ENCODE measurements around the gene MVK. TPM values are rescaled to one million over a fixed set of nuclear protein-coding genes. Genes with fewer than 3 reads are reported as not detected.

Gene MVK
- polyA plus RNA-seq, 2 donors = 52.3 to 82.3 TPM

DNA sequence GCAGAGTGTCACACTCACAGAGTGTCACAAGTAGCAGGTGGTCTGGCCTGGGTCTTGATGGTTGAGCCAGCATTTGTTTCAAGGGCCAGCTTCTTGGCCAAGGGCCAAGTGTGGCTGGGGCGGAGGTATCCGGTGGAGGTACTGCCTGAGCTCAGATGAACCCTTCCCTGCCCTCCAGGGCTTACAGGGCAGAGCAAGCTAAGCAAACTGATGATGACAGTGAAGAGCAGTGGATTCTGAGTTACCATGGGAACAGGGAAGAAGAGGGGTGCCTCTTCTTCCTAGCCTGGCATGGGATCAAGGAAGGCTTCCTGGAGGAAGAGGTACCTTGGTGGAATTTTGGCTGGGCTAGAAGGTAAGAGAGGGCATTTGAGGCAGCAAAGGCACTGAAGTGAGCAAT, 35.7 kb downstream of the MVK start:
- H3K27ac ChIP-seq (ENCODE audit: low read depth in 2 of 2, low read length in 1 of 2) = no peak overlapping the region
- 36 to 51% methylated on average over 2 of the region's 2 CpGs for WGBS, 2 donors
- H3K9me3 ChIP-seq (ENCODE audit: control insufficient read depth in 2 of 2, insufficient read depth in 1 of 2, low read depth in 1 of 2, low read length in 1 of 2) = no peaks in the 10 kb centered on the region
- no peaks in the 10 kb centered on the region for H3K27me3 ChIP-seq (ENCODE audit: control insufficient read depth in 1 of 2, insufficient read depth in 2 of 2, low read length in 2 of 2)
- no peaks in the 10 kb centered on the region for H3K4me1 ChIP-seq (ENCODE audit: control insufficient read depth in 2 of 2, insufficient read depth in 2 of 2, low read length in 1 of 2)
- H3K36me3 ChIP-seq (ENCODE audit: control insufficient read depth in 2 of 2, insufficient read depth in 2 of 2, low read length in 1 of 2) = no peaks in the 10 kb centered on the region
- H3K4me3 ChIP-seq (ENCODE audit: low read depth in 1 of 2, low read length in 2 of 2) = no peak overlapping the region

DNA sequence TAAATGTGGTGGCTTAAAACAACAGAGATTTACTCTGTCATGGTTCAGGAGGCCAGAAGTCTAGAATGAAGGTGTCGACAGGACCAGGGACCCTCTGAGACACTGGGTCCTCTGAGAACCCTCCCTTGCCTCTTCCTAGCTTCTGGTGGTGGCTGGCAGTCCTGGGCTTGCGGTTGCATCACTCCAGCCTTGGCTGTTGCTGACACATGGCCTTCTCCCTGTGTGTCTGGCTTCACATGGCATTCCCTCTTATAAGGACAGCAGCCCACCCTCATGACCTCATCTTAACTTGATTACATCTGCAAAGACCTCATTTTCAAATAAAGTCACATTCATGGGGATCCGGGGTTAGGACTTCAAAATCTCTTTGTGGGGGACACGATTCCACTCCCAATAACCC, 36.9 kb downstream of the MVK start:
- Histone ChIP-seq H3K27ac (ENCODE audit: low read depth in 2 of 2, low read length in 1 of 2) (no peak overlapping the region), H3K9me3 (ENCODE audit: control insufficient read depth in 2 of 2, insufficient read depth in 1 of 2, low read depth in 1 of 2, low read length in 1 of 2) (no peaks in the 10 kb centered on the region), H3K4me1 (ENCODE audit: control insufficient read depth in 2 of 2, insufficient read depth in 2 of 2, low read length in 1 of 2) (no peaks in the 10 kb centered on the region), H3K4me3 (ENCODE audit: low read depth in 1 of 2, low read length in 2 of 2) (no peak overlapping the region), H3K36me3 (ENCODE audit: control insufficient read depth in 2 of 2, insufficient read depth in 2 of 2, low read length in 1 of 2) (no peaks in the 10 kb centered on the region), H3K27me3 (ENCODE audit: control insufficient read depth in 1 of 2, insufficient read depth in 2 of 2, low read length in 2 of 2) (no peaks in the 10 kb centered on the region)
- 84 to 93% methylated on average over 4 of the region's 4 CpGs for WGBS, 2 donors

DNA sequence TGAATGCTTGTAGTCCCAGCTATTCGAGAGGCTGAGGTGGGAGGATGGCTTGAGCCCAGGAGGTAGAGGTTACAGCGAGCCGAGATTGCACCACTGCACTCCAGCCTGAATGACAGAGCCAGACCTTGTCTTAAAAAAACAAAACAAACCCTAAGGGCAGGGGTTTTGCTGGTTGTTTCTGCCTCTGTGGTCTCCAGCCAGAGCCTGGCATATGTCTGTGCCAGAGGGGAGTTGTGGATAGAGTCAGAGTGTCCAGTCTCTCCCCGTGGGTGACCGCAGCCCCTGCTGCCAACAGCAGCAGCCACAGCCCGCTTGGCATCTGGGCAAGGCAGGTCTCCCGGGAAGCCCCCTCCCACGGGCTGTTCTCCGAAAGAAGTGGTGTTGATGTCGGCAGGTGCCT, 37.6 kb downstream of the MVK start:
- no peak overlapping the region for H3K4me3 ChIP-seq (ENCODE audit: low read depth in 1 of 2, low read length in 2 of 2)
- no peaks in the 10 kb centered on the region for H3K36me3 ChIP-seq (ENCODE audit: control insufficient read depth in 2 of 2, insufficient read depth in 2 of 2, low read length in 1 of 2)
- H3K9me3 ChIP-seq (ENCODE audit: control insufficient read depth in 2 of 2, insufficient read depth in 1 of 2, low read depth in 1 of 2, low read length in 1 of 2) = no peaks in the 10 kb centered on the region
- H3K27me3 ChIP-seq (ENCODE audit: control insufficient read depth in 1 of 2, insufficient read depth in 2 of 2, low read length in 2 of 2) = no peaks in the 10 kb centered on the region
- no peaks in the 10 kb centered on the region for H3K4me1 ChIP-seq (ENCODE audit: control insufficient read depth in 2 of 2, insufficient read depth in 2 of 2, low read length in 1 of 2)
- WGBS, 2 donors = 49 to 62% methylated on average over 10 of the region's 10 CpGs
- no peak overlapping the region for H3K27ac ChIP-seq (ENCODE audit: low read depth in 2 of 2, low read length in 1 of 2)

DNA sequence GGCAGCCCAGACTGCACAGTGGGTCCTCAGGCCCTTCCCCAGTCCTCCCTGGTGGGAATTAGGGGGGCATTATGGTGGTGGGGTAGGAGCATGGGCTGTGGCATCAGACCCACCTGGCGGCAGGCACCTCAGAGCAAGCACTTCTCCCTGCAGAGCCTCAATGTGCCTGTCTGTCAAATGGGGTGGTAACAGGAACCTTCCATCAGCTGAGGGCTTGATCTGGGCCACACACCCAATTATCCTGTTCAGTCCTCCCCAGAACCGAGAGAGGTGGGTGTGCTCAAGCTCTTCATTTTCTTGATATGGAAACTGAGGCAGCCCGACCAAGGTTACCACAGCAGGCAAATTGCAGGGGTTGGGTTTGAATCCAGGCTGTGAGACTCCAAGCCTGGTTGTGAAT, 38.4 kb downstream of the MVK start:
- WGBS, 2 donors = 86 to 89% methylated on average over 3 of the region's 3 CpGs
- H3K4me3 ChIP-seq (ENCODE audit: low read depth in 1 of 2, low read length in 2 of 2) = no peak overlapping the region
- no peaks in the 10 kb centered on the region for H3K36me3 ChIP-seq (ENCODE audit: control insufficient read depth in 2 of 2, insufficient read depth in 2 of 2, low read length in 1 of 2)
- no peaks in the 10 kb centered on the region for H3K27me3 ChIP-seq (ENCODE audit: control insufficient read depth in 1 of 2, insufficient read depth in 2 of 2, low read length in 2 of 2)
- H3K27ac ChIP-seq (ENCODE audit: low read depth in 2 of 2, low read length in 1 of 2) = no peak overlapping the region
- H3K4me1 ChIP-seq (ENCODE audit: control insufficient read depth in 2 of 2, insufficient read depth in 2 of 2, low read length in 1 of 2) = no peaks in the 10 kb centered on the region
- no peaks in the 10 kb centered on the region for H3K9me3 ChIP-seq (ENCODE audit: control insufficient read depth in 2 of 2, insufficient read depth in 1 of 2, low read depth in 1 of 2, low read length in 1 of 2)

DNA sequence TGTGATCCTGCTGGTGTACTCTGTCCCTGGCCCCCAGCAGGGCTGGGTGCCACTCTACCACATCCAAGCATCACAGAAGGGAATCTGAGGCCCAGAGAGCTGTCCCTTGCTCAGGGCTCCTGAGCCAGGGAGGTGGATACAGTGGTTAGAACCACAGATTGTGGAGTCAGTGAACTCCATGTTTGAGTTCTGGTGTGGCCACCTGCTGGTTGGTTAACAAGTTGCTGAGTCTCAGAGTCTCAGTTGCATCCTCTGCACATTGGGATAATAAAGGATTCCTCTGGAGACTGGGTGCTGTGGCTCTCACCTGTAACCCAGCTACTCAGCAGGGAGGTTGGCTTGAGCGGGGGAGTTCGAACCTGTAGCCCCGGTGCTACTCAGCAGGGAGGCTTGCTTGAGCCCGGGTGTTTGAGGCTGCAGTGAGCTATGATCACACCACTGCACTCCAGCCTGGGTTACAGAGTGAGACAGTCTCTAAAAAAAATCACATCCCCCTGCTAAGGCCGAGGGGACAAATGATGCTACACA, 39.4 kb downstream of the MVK start:
- H3K4me1 ChIP-seq (ENCODE audit: control insufficient read depth in 2 of 2, insufficient read depth in 2 of 2, low read length in 1 of 2) = no peaks in the 10 kb centered on the region
- no peaks in the 10 kb centered on the region for H3K27me3 ChIP-seq (ENCODE audit: control insufficient read depth in 1 of 2, insufficient read depth in 2 of 2, low read length in 2 of 2)
- H3K4me3 ChIP-seq (ENCODE audit: low read depth in 1 of 2, low read length in 2 of 2) = no peak overlapping the region
- no peak overlapping the region for H3K27ac ChIP-seq (ENCODE audit: low read depth in 2 of 2, low read length in 1 of 2)
- H3K9me3 ChIP-seq (ENCODE audit: control insufficient read depth in 2 of 2, insufficient read depth in 1 of 2, low read depth in 1 of 2, low read length in 1 of 2) = no peaks in the 10 kb centered on the region
- no peaks in the 10 kb centered on the region for H3K36me3 ChIP-seq (ENCODE audit: control insufficient read depth in 2 of 2, insufficient read depth in 2 of 2, low read length in 1 of 2)
- 59 to 62% methylated on average over 5 of the region's 5 CpGs for WGBS, 2 donors

DNA sequence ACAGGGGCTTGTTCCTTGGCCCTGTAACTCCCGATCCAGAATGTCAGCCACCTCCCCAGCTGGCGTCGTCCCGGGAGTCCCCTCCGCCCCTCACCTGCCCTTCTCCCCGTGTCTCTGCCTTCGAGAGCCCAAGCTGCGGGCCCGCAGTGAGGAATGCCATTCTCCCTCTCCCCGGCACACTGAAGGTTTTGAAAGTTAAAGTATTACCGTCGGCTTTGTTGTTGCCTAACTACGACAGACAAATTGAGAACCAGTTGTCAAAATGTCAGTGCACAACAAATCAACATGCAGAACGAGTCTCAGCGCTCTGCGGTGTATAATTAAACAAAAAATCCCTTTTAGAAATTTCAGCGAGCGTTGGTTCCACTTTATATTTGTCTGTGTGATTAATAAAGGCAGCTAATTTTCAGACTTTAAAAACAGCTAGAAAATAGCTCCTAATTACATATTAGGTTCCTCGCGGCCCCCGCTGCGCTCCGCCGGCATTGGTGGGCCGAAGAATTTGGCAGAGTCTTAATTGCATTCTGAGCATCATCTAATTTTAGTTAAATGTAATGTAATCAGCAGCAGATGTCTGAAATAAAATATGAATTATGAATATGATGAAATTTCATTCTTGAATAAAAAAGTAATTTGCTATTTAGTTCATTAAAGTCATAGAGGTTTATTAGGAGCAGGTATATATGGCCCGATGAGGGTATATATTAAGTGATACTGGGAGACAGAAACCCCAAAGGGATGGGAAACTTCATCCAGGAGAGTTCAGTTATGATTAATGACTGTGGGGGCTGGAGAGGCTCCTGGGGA, 40.3 kb downstream of the MVK start:
- H3K36me3 ChIP-seq (ENCODE audit: control insufficient read depth in 2 of 2, insufficient read depth in 2 of 2, low read length in 1 of 2) = no peaks in the 10 kb centered on the region
- no peaks in the 10 kb centered on the region for H3K4me1 ChIP-seq (ENCODE audit: control insufficient read depth in 2 of 2, insufficient read depth in 2 of 2, low read length in 1 of 2)
- H3K27me3 ChIP-seq (ENCODE audit: control insufficient read depth in 1 of 2, insufficient read depth in 2 of 2, low read length in 2 of 2) = no peaks in the 10 kb centered on the region
- 58 to 64% methylated on average over 26 of the region's 26 CpGs for WGBS, 2 donors
- no peaks in the 10 kb centered on the region for H3K9me3 ChIP-seq (ENCODE audit: control insufficient read depth in 2 of 2, insufficient read depth in 1 of 2, low read depth in 1 of 2, low read length in 1 of 2)
- H3K27ac ChIP-seq (ENCODE audit: low read depth in 2 of 2, low read length in 1 of 2) = no peak overlapping the region
- no peak overlapping the region for H3K4me3 ChIP-seq (ENCODE audit: low read depth in 1 of 2, low read length in 2 of 2)

DNA sequence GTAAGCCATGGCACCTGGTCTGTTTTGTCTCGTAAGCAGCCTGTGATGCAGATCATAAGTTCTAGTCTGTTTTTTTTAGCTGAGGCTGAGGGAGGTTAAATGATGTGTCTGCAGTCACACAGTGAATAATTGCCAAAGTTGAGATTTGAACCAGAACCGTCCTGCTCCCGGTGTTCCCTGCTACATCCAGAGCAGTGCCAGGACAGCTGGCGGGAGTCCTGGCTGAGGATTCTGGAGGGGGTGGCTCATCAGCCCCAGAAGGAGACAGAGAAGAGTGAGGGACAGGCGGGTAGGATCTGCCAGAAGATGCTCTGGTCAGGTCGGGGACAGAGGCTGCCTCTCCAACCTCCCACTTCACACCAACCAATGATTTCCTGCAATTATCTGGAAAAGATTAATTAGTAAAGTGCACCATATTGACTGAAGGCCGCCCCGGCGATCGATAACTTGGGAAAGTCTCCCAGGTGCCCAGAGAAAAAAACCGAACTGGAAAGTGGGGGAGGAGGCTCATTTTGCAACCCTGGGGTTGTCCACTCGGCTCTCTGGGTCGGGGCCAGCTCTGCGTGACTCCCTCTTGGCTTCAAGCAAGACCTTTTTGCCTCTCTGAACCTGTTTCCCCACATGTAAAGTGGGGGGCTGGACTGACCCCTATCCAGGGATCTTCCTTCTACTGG, 42.1 kb downstream of the MVK start:
- Histone ChIP-seq H3K36me3 (ENCODE audit: control insufficient read depth in 2 of 2, insufficient read depth in 2 of 2, low read length in 1 of 2) (no peaks in the 10 kb centered on the region), H3K4me1 (ENCODE audit: control insufficient read depth in 2 of 2, insufficient read depth in 2 of 2, low read length in 1 of 2) (no peaks in the 10 kb centered on the region), H3K4me3 (ENCODE audit: low read depth in 1 of 2, low read length in 2 of 2) (no peak overlapping the region), H3K27me3 (ENCODE audit: control insufficient read depth in 1 of 2, insufficient read depth in 2 of 2, low read length in 2 of 2) (no peaks in the 10 kb centered on the region), H3K27ac (ENCODE audit: low read depth in 2 of 2, low read length in 1 of 2) (no peak overlapping the region), H3K9me3 (ENCODE audit: control insufficient read depth in 2 of 2, insufficient read depth in 1 of 2, low read depth in 1 of 2, low read length in 1 of 2) (no peaks in the 10 kb centered on the region)
- 53 to 56% methylated on average over 14 of the region's 14 CpGs for WGBS, 2 donors

DNA sequence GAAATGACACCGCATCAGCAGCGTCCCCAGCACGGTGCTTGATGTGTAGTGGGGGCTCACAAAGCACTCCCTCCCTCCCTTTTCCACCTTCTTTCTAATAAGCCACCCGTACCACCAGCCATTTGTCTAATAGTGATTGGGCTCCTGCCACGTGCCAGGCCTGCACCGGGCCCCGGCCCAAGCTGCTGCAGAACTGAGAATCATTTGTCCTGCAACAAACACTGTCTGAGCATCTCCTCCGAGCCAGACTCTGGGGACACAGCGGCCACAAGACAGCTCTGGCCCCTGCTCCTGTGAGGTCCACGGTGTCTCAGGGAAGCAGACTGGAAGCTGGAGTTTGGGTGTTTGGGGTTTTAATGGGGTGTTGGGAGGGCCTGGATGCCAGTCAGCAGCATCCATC, 43.9 kb downstream of the MVK start:
- H3K27me3 ChIP-seq (ENCODE audit: control insufficient read depth in 1 of 2, insufficient read depth in 2 of 2, low read length in 2 of 2) = no peaks in the 10 kb centered on the region
- peaks cover 0 to 3% of the 10 kb centered on the region in 2 donors for H3K4me1 ChIP-seq (ENCODE audit: control insufficient read depth in 2 of 2, insufficient read depth in 2 of 2, low read length in 1 of 2)
- no peak overlapping the region for H3K4me3 ChIP-seq (ENCODE audit: low read depth in 1 of 2, low read length in 2 of 2)
- 69 to 73% methylated on average over 10 of the region's 10 CpGs for WGBS, 2 donors
- H3K36me3 ChIP-seq (ENCODE audit: control insufficient read depth in 2 of 2, insufficient read depth in 2 of 2, low read length in 1 of 2) = no peaks in the 10 kb centered on the region
- H3K9me3 ChIP-seq (ENCODE audit: control insufficient read depth in 2 of 2, insufficient read depth in 1 of 2, low read depth in 1 of 2, low read length in 1 of 2) = no peaks in the 10 kb centered on the region
- H3K27ac ChIP-seq (ENCODE audit: low read depth in 2 of 2, low read length in 1 of 2) = no peak overlapping the region

DNA sequence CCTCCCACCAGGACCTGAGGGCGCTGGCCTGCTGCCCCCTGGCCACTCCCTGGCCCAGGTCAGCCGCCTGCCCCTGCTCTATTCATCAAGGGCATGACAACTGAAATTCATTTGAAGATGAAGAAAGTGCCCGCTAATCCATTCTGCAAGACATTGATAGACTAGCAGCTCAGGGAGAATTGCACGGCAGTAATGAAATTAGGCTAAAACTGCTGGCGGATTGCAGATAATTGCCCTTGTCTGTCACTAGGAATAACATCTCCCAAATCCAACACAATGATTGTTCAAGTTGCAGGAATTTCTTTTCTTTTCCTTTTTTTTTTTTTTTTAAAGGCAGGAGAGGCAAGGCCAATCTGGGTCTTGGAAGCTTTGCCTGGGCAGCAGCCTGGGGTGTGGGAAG, 44.5 kb downstream of the MVK start:
- H3K4me3 ChIP-seq (ENCODE audit: low read depth in 1 of 2, low read length in 2 of 2) = no peak overlapping the region
- H3K4me1 ChIP-seq (ENCODE audit: control insufficient read depth in 2 of 2, insufficient read depth in 2 of 2, low read length in 1 of 2) = peaks cover 0 to 3% of the 10 kb centered on the region in 2 donors
- H3K27ac ChIP-seq (ENCODE audit: low read depth in 2 of 2, low read length in 1 of 2) = no peak overlapping the region
- 84 to 86% methylated on average over 5 of the region's 5 CpGs for whole genome bisulfite sequencing, 2 donors
- H3K9me3 ChIP-seq (ENCODE audit: control insufficient read depth in 2 of 2, insufficient read depth in 1 of 2, low read depth in 1 of 2, low read length in 1 of 2) = no peaks in the 10 kb centered on the region
- no peaks in the 10 kb centered on the region for H3K36me3 ChIP-seq (ENCODE audit: control insufficient read depth in 2 of 2, insufficient read depth in 2 of 2, low read length in 1 of 2)
- H3K27me3 ChIP-seq (ENCODE audit: control insufficient read depth in 1 of 2, insufficient read depth in 2 of 2, low read length in 2 of 2) = no peaks in the 10 kb centered on the region
